Activated CD8-positive, alpha-beta memory T cell treated with anti-CD3 and anti-CD28 coated beads for 36 hours (primary cell): ENCODE measurements around the gene SOCS6. TPM values are rescaled to one million over a fixed set of nuclear protein-coding genes. Genes with fewer than 3 reads are reported as not detected.

Experiments used
- CTCF ChIA-PET: fragments of 350-600 bp; sonication (Branson Sonifier 250); formaldehyde crosslinking; loops from one replicate; lab custom pipeline; 2021; ENCODE audit warnings: antibody characterized with exemption; lab: Charles Lee
- POLR2A ChIA-PET: fragments of 350-600 bp; sonication (Branson Sonifier 250); formaldehyde crosslinking; loops from one replicate; lab custom pipeline; 2021; ENCODE audit warnings: antibody characterized with exemption; lab: Charles Lee
- total RNA-seq, 2 experiments: library from RNA; stranded (reverse); gene quantifications; one replicate each; pipeline ENCODE4 v1.2.3, GENCODE V29; 2021

SOCS6 gene
- total RNA-seq, 2 experiments from 2014 or later, result 1.1 to 1.2 TPM

GRCh38 chr18:70288171-70288850 is 534 bp upstream of the SOCS6 start:
- ChIA-PET CTCF (no interaction called here), POLR2A (no interaction called here)

GRCh38 chr18:70289351-70290312 is 787 bp downstream of the SOCS6 start:
- CTCF ChIA-PET, result no interaction called here
- POLR2A ChIA-PET, result no interaction called here

GRCh38 chr18:70290482-70291294 is 1.8 kb downstream of the SOCS6 start:
- CTCF ChIA-PET, result no interaction called here
- POLR2A ChIA-PET, result no interaction called here

- ChIA-PET POLR2A (no interaction called here), CTCF (no interaction called here)
Measured at GRCh38 chr18:70291295-70291574, 2.4 kb downstream of the SOCS6 start.

- POLR2A ChIA-PET, result no interaction called here
- CTCF ChIA-PET, result no interaction called here
Measured at GRCh38 chr18:70292628-70293027, 3.8 kb downstream of the SOCS6 start.

- ChIA-PET CTCF (no interaction called here), POLR2A (no interaction called here)
Measured at GRCh38 chr18:70293166-70293565, 4.3 kb downstream of the SOCS6 start.

- CTCF ChIA-PET, result no interaction called here
- POLR2A ChIA-PET, result no interaction called here
Measured at GRCh38 chr18:70294471-70295191, 5.8 kb downstream of the SOCS6 start.

- CTCF ChIA-PET, result no interaction called here
- POLR2A ChIA-PET, result no interaction called here
Measured at GRCh38 chr18:70295192-70296188, 6.6 kb downstream of the SOCS6 start.

GRCh38 chr18:70296289-70296688 is 7.4 kb downstream of the SOCS6 start:
- ChIA-PET POLR2A (no interaction called here), CTCF (no interaction called here)

GRCh38 chr18:70296781-70297180 is 7.9 kb downstream of the SOCS6 start:
- ChIA-PET POLR2A (no interaction called here), CTCF (no interaction called here)

- POLR2A ChIA-PET, result no interaction called here
- CTCF ChIA-PET, result no interaction called here
Measured at GRCh38 chr18:70299393-70299792, 10.5 kb downstream of the SOCS6 start.

- POLR2A ChIA-PET, result no interaction called here
Measured at GRCh38 chr18:70301667-70302066, 12.8 kb downstream of the SOCS6 start.

GRCh38 chr18:70308555-70309294 is 19.9 kb downstream of the SOCS6 start:
- POLR2A ChIA-PET, result no interaction called here
- CTCF ChIA-PET, result no interaction called here

More at GRCh38 chr18:70301667-70302066, 12.8 kb downstream of the SOCS6 start:
- CTCF ChIA-PET, result no interaction called here

GRCh38 chr18:70310560-70311320 is 21.9 kb downstream of the SOCS6 start:
- CTCF ChIA-PET, result no interaction called here
- POLR2A ChIA-PET, result no interaction called here

- POLR2A ChIA-PET, result no interaction called here
- CTCF ChIA-PET, result no interaction called here
Measured at GRCh38 chr18:70311726-70312125, 22.9 kb downstream of the SOCS6 start.

GRCh38 chr18:70313640-70314039 is 24.8 kb downstream of the SOCS6 start:
- ChIA-PET POLR2A (no interaction called here), CTCF (no interaction called here)

GRCh38 chr18:70314151-70314782 is 25.4 kb downstream of the SOCS6 start:
- ChIA-PET CTCF (no interaction called here), POLR2A (no interaction called here)
